ENCODE measurements around the gene CAMK2A. TPM values are rescaled to one million over a fixed set of nuclear protein-coding genes. Genes with fewer than 3 reads are reported as not detected.

CAMK2A gene
- total RNA-seq, 4 donors from 2014 or later, result 0.20 to 2.4 (median 1.3) TPM

GRCh38 chr5:150204590-150204960 is 85.0 kb downstream of the CAMK2A start:
- Histone ChIP-seq H3K9me3 (no peaks in the 10 kb centered on the region), H3K27me3 (no peaks in the 10 kb centered on the region), H3K27ac (no peak overlapping the region), H3K4me1 (no peaks in the 10 kb centered on the region), H3K4me3 (no peak overlapping the region), H3K36me3 (no peaks in the 10 kb centered on the region)
- TF ChIP-seq POLR2A (IDR thresholded peaks at IDR 0.05) (no peak), CTCF (IDR thresholded peaks at IDR 0.05) (no peak), EP300 (IDR thresholded peaks at IDR 0.05) (no peak)
- 88 to 92% methylated on average over 7 to 10 of the region's 13 CpGs for WGBS, 2 donors
- no peak for DNase-seq (ENCODE audit: low spot score in 2 of 2)

DNA sequence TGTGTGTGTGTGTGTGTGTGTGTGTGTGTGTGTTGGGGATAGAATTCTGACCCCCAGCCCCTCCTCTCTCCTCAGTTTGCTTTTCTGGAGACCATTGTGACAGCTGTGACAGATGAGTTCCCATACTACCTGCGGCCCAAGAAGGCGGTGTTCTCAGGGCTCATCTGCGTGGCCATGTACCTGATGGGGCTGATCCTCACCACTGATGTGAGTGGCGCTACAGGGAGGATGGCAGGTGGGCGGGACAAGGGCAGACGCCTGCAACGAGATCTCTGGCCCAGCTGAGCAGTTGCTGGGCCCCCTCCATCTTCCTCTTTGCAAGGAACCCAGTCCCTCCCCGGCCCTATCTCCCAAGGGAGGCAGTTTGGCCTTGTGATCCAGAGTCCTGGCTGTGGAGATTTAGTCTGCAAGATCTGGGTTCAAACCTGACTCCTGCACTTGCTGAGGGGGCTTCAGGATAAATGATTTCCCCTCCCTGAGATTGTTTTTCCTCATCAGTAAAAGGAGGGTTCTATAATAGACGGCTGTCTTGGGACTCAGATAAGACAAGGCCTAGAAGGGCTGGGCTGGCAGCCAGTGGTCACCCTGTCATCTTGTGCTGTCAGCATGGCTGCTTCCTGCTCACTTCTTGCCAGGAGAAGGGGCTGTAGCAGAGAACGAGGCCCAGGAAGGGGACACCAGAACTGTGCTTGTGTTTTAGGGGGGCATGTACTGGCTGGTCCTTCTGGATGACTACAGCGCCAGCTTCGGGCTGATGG is 85.6 kb downstream of the CAMK2A start:
- 82 to 83% methylated on average over 12 of the region's 12 CpGs for WGBS, 2 donors
- DNase-seq (ENCODE audit: low spot score in 2 of 2), result no peak
- H3K36me3 ChIP-seq, result no peaks in the 10 kb centered on the region
- no peak overlapping the region for H3K4me3 ChIP-seq
- TF ChIP-seq CTCF (IDR thresholded peaks at IDR 0.05) (no peak), POLR2A (IDR thresholded peaks at IDR 0.05) (no peak), EP300 (IDR thresholded peaks at IDR 0.05) (no peak)
- H3K27me3 ChIP-seq, result no peaks in the 10 kb centered on the region
- H3K9me3 ChIP-seq, result no peaks in the 10 kb centered on the region
- no peaks in the 10 kb centered on the region for H3K4me1 ChIP-seq
- H3K27ac ChIP-seq, result no peak overlapping the region

- 90 to 91% methylated on average over 10 of the region's 10 CpGs for WGBS, 2 donors
Measured at GRCh38 chr5:150202501-150202900, 87.1 kb downstream of the CAMK2A start.

DNA sequence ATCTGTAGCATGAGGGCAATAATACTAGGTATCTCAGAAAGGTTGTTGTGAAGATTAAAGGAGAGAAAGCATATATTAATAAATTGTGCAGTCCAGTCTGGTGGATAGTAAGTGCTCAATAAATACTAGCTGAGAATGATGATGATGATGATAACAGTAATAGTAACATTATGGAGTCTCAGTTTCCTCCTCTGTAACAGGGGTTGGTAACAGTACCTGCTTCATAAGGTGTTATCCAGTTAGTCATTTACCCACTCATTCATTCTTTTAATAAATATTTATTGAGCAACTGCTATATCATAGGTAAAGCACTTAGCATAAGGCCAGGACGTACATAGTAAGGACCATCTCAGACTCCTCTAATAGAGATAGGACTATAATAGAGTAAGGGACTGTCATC is 92.1 kb downstream of the CAMK2A start:
- WGBS, 2 donors, result 93 to 94% methylated on average over 1 of the region's 1 CpG
- TF ChIP-seq POLR2A (IDR thresholded peaks at IDR 0.05) (no peak), EP300 (IDR thresholded peaks at IDR 0.05) (no peak), CTCF (IDR thresholded peaks at IDR 0.05) (no peak)
- H3K9me3 ChIP-seq, result no peaks in the 10 kb centered on the region
- no peaks in the 10 kb centered on the region for H3K36me3 ChIP-seq
- peaks cover 0 to 3% of the 10 kb centered on the region in 2 donors for H3K27me3 ChIP-seq
- no peak overlapping the region for H3K4me3 ChIP-seq
- H3K27ac ChIP-seq, result no peak overlapping the region
- H3K4me1 ChIP-seq, result no peaks in the 10 kb centered on the region
- DNase-seq (ENCODE audit: low spot score in 2 of 2), result no peak

More at GRCh38 chr5:150202501-150202900, 87.1 kb downstream of the CAMK2A start:
- H3K4me3 ChIP-seq, result no peak overlapping the region
- no peak overlapping the region for H3K27ac ChIP-seq
- H3K9me3 ChIP-seq, result no peaks in the 10 kb centered on the region
- TF ChIP-seq EP300 (IDR thresholded peaks at IDR 0.05), result no peak
- no peak for TF ChIP-seq POLR2A (IDR thresholded peaks at IDR 0.05)
- no peak for TF ChIP-seq CTCF (IDR thresholded peaks at IDR 0.05)
- H3K4me1 ChIP-seq, result no peaks in the 10 kb centered on the region
- no peak for DNase-seq (ENCODE audit: low spot score in 2 of 2)
- H3K36me3 ChIP-seq, result no peaks in the 10 kb centered on the region
- H3K27me3 ChIP-seq, result no peaks in the 10 kb centered on the region

- H3K36me3 ChIP-seq, result no peaks in the 10 kb centered on the region
- no peak overlapping the region for H3K27ac ChIP-seq
- no peak overlapping the region for H3K4me3 ChIP-seq
- DNase-seq (ENCODE audit: low spot score in 2 of 2), result no peak
- H3K27me3 ChIP-seq, result peaks cover 0 to 8% of the 10 kb centered on the region in 2 donors
- TF ChIP-seq CTCF (IDR thresholded peaks at IDR 0.05), result no peak
- TF ChIP-seq POLR2A (IDR thresholded peaks at IDR 0.05), result no peak
- TF ChIP-seq EP300 (IDR thresholded peaks at IDR 0.05), result no peak
- no peaks in the 10 kb centered on the region for H3K9me3 ChIP-seq
- WGBS, 2 donors, result 92% methylated on average over 16 of the region's 16 CpGs
- no peaks in the 10 kb centered on the region for H3K4me1 ChIP-seq
Measured at GRCh38 chr5:150196986-150197385, 92.6 kb downstream of the CAMK2A start.

Data from tibial nerve (tissue), 4 donors.